GM12878 (cell line): Measurements from ENCODE around the gene SEC63. TPM values are rescaled to one million over a fixed set of nuclear protein-coding genes. Genes with fewer than 3 reads are reported as not detected.

ENCODE experiments used
- BACH1 ChIP-seq: fragments of 450-650 bp; IDR thresholded peaks from 2 replicates; pipeline ENCODE4 v1.6.1; 2017; ENCODE audit warnings: mild to moderate bottlenecking, borderline replicate concordance
- BRCA1 ChIP-seq: IDR thresholded peaks from 2 replicates; pipeline ENCODE4 v1.6.1; 2011; ENCODE audit warnings: low read depth, low read length, improper control_type of control experiment
- CHD2 ChIP-seq: IDR thresholded peaks from 2 replicates; pipeline ENCODE4 v1.6.1; 2011; ENCODE audit warnings: low read depth, low read length, improper control_type of control experiment, borderline replicate concordance
- CHD4 ChIP-seq: fragments of 200-600 bp; sonication (generic); IDR thresholded peaks from 2 replicates; pipeline ENCODE4 v1.6.1; 2016; ENCODE audit warnings: mild to moderate bottlenecking
- CREM ChIP-seq: IDR thresholded peaks from 2 replicates; pipeline ENCODE4 v1.6.1; 2014; ENCODE audit warnings: antibody characterized with exemption, low read depth
- E2F4 ChIP-seq: IDR thresholded peaks from 2 replicates; pipeline ENCODE4 v1.6.1; 2012; ENCODE audit warnings: low read depth, low read length, improper control_type of control experiment
- EGR1 ChIP-seq, 2 experiments: IDR thresholded peaks; 1 replicate in 1 of 2; 2 replicates in 1 of 2; pipeline ENCODE4 v1.6.1; 2011 to 2012; ENCODE audit warnings: low read depth in 2 of 2, low read length in 2 of 2, borderline replicate concordance in 1 of 2, mild to moderate bottlenecking in 1 of 2, moderate library complexity in 1 of 2
- ETV6 ChIP-seq, 2 experiments: fragments of 450-650 bp in 1 of 2; IDR thresholded peaks in 1 of 2; conservative IDR thresholded peaks in 1 of 2; 2 replicates each; pipeline ENCODE4 v1.6.1; 2014; ENCODE audit warnings: antibody characterized with exemption in 1 of 2, borderline replicate concordance in 1 of 2, low read depth in 1 of 2, mild to moderate bottlenecking in 1 of 2, moderate library complexity in 1 of 2
- HCFC1 ChIP-seq: fragments of 150-350 bp; IDR thresholded peaks from 2 replicates; pipeline ENCODE4 v1.6.1; 2014; ENCODE audit warnings: low read length
- HDGF ChIP-seq: fragments of 450-650 bp; IDR thresholded peaks from 2 replicates; pipeline ENCODE4 v1.6.1; 2016; ENCODE audit warnings: antibody characterized with exemption
- IRF4 ChIP-seq: IDR thresholded peaks from 2 replicates; pipeline ENCODE4 v1.6.1; 2011; ENCODE audit warnings: low read depth, low read length
- JUNB ChIP-seq: IDR thresholded peaks from 2 replicates; pipeline ENCODE4 v1.6.1; 2016; ENCODE audit warnings: antibody characterized with exemption, mild to moderate bottlenecking
- MAX ChIP-seq: IDR thresholded peaks from 2 replicates; pipeline ENCODE4 v1.6.1; 2012; ENCODE audit warnings: low read depth, low read length, improper control_type of control experiment
- MYC ChIP-seq: IDR thresholded peaks from 2 replicates; pipeline ENCODE4 v1.6.1; 2011; ENCODE audit warnings: mild to moderate bottlenecking, low read length, moderate library complexity, inconsistent platforms; ENCODE audit not compliant: insufficient read depth, insufficient replicate concordance, insufficient read length, severe bottlenecking
- NBN ChIP-seq: fragments of 450-650 bp; IDR thresholded peaks from 2 replicates; pipeline ENCODE4 v1.6.1; 2016
- NKRF ChIP-seq: fragments of 450-650 bp; conservative IDR thresholded peaks from 2 replicates; pipeline ENCODE4 v1.6.1; 2017; ENCODE audit warnings: mild to moderate bottlenecking, moderate library complexity
- PML ChIP-seq: IDR thresholded peaks from 2 replicates; pipeline ENCODE4 v1.6.1; 2012; ENCODE audit warnings: low read length, inconsistent platforms
- POU2F2 ChIP-seq: IDR thresholded peaks from 3 replicates; pipeline ENCODE4 v1.6.1; 2011; ENCODE audit warnings: low read depth, mild to moderate bottlenecking, low read length, borderline replicate concordance
- RB1 ChIP-seq: fragments of 450-650 bp; formaldehyde crosslinking; IDR thresholded peaks from 2 replicates; pipeline ENCODE4 v1.6.1; 2017; ENCODE audit warnings: mild to moderate bottlenecking, borderline replicate concordance
- SMC3 ChIP-seq: IDR thresholded peaks from 2 replicates; pipeline ENCODE4 v1.6.1; 2011; ENCODE audit warnings: low read length, improper control_type of control experiment, borderline replicate concordance
- TCF12 ChIP-seq: IDR thresholded peaks from 2 replicates; pipeline ENCODE4 v1.6.1; 2011; ENCODE audit warnings: low read depth, mild to moderate bottlenecking, low read length
- USF2 ChIP-seq: IDR thresholded peaks from 2 replicates; pipeline ENCODE4 v1.6.1; 2011; ENCODE audit warnings: low read depth, low read length, improper control_type of control experiment, borderline replicate concordance
- ZBTB4 ChIP-seq: fragments of 450-650 bp; formaldehyde crosslinking; IDR thresholded peaks from 2 replicates; pipeline ENCODE4 v1.4.0; 2022; ENCODE audit warnings: mild to moderate bottlenecking, moderate library complexity
- polyA plus RNA-seq, 11 experiments: library from polyadenylated mRNA; depleted of rRNA in 4 of 11; unstranded in 6 of 11; stranded (reverse) in 5 of 11; fragments of >200 nt; fragmentation: Nextera tagmentation in 4 of 11; fragmentation: Illumina TruSeq in 1 of 11; extraction: Ambion mirVana in 4 of 11; extraction: Trizol in 1 of 11; gene quantifications; 1 replicate in 1 of 11; 2 replicates in 10 of 11; pipeline versions ENCODE4 v1.2.1 to v1.2.3, GENCODE V29; 2011 to 2016; ENCODE audit warnings: inconsistent platforms in 2 of 11, missing spikeins in 2 of 11, low read depth in 1 of 11
- total RNA-seq, 4 experiments: library from RNA; depleted of rRNA in 3 of 4; stranded (reverse); fragments of >200 nt in 3 of 4; fragmentation: Illumina TruSeq in 1 of 4; extraction: Trizol in 1 of 4; gene quantifications; 2 replicates each; pipeline versions ENCODE4 v1.2.1 to v1.2.3, GENCODE V29; 2013 to 2021

Gene SEC63
- total and polyA plus RNA-seq, 10 of the 15 experiments (the other 5 are each of a cell fraction or from before 2014, with no cell fraction given): 10.1 to 87.0 (median 34.3) TPM

GRCh38 chr6:107957909-107958688, at the start of gene SEC63 (continued):
- TF ChIP-seq ETV6 (conservative IDR thresholded peaks at IDR 0.05 in 1 of 2, IDR thresholded peaks at IDR 0.05 in 1 of 2; ENCODE audit: borderline replicate concordance in 1 of 2, low read depth in 1 of 2) (no peak), IRF4 (0 out of 2 replicates have a peak, but pooled peaks have one; percentile 13), CREM (peak; percentile 48; the same call in 1 of the 2 replicates), ZBTB4 (CRISPR knock-in tag) (no peak), NBN (peak; percentile 54; the same call in 1 of the 2 replicates), RB1 (0 out of 2 replicates have a peak, but pooled peaks have one; percentile 33), MAX (no peak), EGR1 (IDR thresholded peaks at IDR 0.05; ENCODE audit: borderline replicate concordance in 1 of 2, low read depth in 2 of 2, low read length in 2 of 2) (peak in 1 of 2 experiments; percentile 56; a peak in 1 of 3 replicates), JUNB (no peak), HDGF (peak; percentile 74), TCF12 (peak; percentile 47; the same call in 1 of the 2 replicates), CHD2 (peak; percentile 99), POU2F2 (peak; percentile 52; the same call in 1 of the 3 replicates), BACH1 (peak; percentile 92), USF2 (no peak), SMC3 (no peak), E2F4 (peak; percentile 45; the same call in 1 of the 2 replicates), CHD4 (no peak), BRCA1 (peak; percentile 84), PML (no peak), MYC (peak; percentile 71), NKRF (peak; percentile 56; the same call in 1 of the 2 replicates), HCFC1 (peak; percentile 45)
